NCI-H1092 (cell line): Measurements from ENCODE around the gene MAPRE3.
A peak's percentile ranks its signal among the peaks of the same experiment; 100 is the strongest.

ENCODE experiments used
- DNase-seq: peaks from one replicate; lab custom pipeline; 2025; lab: John Stamatoyannopoulos, UW

MAPRE3 gene

DNA sequence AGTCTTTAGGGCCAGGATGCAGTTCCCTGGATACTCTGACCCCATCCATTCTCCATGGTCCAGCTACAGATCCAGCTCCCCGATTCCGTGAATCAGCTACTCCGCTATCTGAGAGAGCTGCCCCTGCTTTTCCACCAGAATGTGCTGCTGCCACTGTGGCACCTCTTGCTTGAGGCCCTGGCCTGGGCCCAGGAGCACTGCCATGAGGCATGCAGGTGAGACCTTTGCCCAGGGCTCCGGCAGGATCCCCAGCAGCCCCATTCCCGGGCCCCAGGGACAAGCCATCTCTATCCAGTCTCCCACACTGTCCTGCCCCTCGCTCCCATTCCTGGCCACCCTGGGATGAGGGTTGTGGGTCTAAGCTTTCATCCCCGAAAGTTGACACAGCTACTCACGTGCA, 69.8 kb downstream of the MAPRE3 start:
- DNase-seq: no peak

DNA sequence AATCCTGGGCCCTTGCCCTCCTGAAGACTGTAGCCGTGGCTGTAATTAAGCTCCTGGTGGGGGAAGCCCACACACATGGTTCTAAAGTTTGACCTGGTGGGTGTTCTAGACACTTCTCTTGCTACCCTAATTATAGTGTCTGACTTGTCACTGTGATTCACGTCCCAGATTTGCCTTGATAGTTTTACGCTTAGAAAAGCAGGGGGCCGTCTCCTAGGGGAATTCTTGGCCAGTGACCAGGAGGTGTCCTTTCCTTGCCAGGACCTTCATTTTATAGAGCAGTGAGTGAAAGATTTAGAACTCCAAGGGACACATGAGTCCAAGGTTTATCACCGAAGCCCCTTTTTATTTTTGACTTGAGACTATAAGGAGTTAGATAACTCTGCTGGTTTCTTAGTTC, 71.3 kb downstream of the MAPRE3 start:
- DNase-seq: no peak

DNA sequence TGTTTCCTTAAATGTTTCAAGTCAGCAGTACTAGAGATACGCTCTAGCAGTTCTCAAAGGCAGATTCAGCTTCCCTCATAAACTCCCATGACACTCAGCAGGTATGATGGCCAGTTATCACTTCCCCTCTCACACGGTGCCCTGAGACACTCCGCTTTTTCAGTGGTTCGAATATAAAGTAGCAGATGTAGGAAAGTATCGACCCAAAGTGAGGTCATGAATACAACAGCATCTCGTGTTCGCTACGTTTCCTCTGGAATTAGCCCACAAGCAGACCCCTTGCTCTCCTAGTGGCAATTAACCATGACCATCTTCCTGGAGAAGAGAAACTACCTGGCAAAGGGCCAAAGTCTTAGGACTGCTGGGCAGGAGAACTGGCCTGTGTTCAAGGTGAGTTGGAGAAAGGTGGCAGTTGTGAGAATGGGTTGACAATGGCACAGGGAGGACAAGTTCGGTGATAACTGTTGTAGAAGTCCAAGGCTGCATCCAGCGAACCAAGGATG, 71.8 kb downstream of the MAPRE3 start:
- DNase-seq: no peak

DNA sequence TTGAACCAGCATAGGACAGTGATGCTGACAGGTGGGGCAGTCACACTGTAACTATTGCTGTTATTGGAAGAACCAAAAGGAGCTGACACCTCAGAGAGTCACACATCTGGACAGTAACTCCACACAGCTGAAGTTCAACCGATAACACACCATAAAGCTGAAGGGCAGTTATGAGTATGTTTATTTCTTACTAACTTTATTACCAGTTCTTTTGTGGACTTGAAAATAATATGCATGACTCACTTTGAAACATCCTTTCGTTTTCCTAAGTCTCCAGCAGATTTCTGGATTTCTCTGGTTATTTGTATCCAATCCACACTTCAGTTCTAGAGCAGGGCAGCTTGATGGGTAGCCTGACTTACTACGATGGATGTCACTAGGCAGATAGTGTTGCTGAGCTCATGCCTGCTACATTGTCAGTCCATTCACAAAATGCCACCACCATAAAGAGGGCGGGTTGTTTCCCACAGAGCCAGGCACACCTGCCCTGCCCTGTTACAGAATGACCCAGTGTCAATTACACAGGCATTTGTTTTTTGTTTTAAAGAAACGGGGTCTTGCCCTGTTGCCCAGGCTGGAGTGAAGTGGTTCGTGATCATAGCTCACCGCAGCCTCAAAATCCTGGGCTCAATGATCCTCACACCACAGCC, 72.7 kb downstream of the MAPRE3 start:
- DNase-seq: no peak

DNA sequence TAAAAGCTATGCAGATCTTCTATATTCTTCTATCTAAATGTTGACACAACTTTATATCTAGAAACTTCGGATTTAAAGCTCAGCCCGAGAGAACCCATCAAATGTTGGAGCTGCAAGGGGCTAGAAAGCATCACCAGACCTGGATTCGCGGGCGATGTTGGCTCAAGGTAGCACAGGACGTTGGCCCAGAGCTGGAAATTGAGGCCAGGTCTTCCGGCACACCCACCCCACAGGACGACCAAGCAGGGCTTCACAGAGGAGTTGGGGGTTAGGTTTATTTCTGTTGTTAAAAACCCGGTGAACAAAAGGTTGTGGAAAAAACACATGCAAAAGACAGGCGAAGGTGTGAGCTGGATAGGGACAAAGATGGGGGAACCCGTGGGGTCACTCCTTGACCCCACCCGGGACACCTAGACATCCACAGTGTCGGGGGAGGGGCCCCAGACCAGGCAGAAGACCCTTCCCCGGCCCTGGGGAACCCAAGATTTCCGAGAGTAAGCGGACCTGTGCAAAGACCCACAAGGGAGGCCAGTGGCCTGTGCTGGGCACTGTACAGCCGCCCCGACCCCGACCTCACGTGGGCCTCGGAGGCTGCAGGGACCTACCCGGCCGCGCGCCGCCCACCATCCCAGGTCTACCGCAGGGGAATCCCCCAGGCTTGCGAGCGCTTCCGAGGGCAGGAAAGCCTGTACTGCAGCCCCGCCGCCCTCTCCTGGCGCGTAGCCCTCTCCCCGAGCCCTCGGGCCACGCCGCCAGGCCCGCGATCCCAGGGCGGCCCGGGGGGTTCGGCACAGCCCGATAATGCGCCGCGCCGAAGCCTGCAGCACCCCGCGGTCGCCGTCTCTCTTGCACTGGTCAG, 79.2 kb downstream of the MAPRE3 start:
- DNase-seq: no peak

DNA sequence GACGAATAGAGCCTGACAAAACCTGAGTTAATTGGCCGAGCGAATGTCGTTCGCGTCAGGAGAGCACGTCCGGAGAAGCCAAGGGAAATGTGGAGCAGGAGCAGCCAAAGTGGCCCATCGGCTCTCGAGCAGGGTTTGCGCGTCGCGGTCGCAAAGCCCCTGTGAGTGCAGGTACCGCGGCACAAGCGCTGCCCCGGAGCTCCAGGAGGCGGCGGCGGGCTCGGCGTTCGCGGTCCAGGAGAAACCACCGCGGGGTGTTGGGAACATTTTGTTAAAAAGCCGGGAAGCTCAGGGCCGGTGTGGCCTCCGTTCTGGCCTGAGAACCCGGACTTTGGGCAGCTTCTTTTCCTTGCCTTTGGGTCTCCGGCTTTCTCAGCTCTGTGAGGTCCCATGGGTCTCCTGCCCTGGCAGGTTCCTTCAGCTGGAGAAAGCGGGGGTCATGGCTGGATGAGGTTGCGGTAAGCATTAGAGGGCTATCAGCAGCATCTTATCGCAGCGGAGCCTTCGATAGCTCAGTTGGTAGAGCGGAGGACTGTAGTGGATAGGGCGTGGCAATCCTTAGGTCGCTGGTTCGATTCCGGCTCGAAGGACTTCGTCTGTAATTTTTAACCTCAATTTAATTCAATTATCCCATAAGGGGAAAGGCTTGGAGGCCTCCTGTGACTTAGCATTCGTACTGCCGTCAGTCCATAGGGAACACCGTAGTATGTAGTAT, 80.0 kb downstream of the MAPRE3 start:
- peak; percentile 83 for DNase-seq

DNA sequence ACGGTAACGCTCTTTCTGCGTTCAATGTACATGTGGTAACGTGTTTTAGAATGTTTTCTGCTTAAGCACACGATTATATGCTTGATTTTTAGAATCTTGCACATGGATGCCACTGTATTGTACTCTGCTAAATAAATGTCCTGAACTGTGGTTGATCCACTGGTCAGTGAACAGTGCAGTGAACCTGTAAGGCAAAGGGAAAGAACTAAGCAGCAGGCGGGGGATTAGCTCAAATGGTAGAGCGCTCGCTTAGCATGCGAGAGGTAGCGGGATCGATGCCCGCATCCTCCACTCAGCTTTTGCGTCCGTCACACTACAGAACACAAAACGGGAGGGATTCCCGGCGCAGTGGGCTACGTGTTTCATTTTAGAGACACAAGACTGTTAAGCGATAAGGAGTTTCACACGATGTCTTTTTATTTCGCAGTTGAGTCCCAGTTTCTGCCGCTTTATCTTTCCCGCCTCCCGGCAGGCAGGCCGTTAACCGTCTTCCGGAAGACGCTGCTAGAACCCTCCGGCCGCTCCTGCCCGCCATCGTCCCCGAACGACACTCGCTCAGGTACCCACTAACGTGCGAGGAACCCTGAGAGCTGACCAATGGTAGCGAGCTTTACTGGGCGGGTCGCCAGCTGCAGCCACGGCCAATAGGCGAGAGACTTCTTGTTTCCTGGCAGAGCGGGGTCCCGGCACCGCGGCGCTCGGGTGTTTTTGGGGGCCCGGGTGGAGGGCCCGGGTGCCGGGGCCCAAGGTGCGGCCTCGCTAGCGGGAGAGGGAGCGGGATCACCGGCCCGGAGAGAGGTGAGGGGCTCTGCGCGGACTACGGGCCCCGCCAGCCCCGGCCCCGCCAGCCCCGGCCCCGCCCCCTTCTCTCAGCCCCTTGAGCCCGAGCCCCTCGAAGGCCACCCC, 80.8 kb downstream of the MAPRE3 start, which contains the start of gene AGBL5:
AGBL5 (plus strand) TSS at position 673 of the 906 bp plus-strand sequence. CDS start 1,291 bp downstream, outside the sequence.
- DNase-seq: peak; percentile 84

DNA sequence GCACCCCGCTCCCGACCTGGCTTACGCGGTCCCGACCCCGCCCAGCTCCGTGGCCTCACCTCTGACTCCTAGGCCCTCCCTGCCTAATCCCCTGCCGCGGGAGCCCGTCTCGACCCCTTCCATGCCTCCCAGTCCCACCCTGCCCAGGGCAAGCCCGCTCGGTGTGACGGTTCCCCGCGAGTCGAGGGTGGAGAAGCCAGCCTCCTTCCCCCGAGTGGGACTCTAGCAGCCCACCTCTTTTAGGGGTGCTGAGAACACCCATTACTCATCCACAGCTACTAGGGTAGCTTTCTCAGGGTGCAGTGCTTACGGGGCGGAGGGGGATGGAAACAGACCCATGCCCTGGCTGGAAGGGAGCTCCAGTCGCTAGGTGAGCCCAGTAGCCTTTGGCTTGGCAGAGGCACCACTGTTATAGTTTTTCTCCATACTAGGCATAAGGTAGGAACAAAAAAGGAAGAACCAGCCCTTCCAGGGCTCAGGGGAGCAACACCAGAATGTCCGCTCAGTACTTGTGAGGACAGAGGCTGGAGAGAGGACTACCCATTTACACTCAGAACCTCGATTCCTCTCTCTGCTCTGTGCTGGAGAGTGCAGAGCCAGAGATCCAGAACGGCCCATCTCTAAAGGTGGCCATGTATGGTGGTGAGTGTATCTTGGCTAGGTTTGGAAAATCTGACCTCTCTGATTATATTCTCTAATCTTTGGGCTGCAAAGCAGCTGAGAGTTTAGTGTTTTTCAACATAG, 81.6 kb downstream of the MAPRE3 start:
- DNase-seq: no peak

DNA sequence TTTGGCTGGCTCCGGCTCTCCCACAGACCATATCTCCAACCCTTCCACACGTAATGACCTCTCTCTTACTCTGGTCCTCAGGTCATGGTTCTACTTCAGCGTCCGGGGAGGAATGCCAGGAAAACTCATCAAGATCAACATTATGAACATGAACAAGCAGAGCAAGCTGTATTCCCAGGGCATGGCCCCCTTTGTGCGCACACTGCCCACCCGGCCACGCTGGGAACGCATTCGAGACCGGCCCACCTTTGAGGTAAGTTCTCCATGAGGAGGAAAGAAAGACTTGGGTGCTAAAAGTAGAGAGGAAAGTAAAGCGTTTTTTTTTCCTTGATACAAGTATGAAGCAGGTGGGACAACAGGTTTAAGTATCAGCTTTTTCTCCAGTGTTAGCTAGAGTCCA, 82.9 kb downstream of the MAPRE3 start:
- no peak for DNase-seq

DNA sequence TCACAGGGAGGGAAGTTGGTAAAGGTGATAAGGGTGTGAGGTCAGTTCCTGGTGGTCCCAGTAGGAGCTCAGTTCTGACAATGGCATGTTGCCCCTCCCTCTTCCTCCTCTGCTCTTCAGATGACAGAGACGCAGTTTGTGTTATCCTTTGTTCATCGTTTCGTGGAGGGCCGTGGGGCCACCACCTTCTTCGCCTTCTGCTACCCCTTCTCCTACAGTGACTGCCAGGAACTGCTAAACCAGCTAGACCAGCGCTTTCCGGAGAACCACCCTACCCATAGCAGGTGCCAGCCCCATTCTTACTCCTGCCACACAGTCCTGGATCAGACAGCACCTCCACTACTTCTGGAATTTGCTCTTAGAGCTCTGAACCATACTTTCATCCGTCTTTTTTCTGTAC, 83.3 kb downstream of the MAPRE3 start:
- no peak for DNase-seq

DNA sequence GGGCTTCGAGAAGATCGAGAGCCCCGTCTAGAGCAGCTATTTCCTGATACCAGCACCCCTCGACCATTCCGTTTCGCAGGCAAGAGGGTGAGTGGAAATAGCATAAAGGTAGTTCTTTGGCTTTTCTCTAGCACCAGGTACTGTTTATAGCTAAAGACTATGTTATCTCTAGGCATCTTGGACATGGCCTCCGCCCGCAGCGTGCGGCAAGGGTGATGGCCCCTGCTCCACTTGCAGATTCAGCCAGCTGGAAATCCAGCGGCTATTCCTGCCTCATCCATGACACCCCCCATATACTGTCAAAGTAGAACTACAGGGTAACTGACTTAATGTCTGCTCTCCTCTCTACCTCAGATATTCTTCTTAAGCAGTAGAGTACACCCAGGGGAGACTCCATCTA, 84.3 kb downstream of the MAPRE3 start:
- DNase-seq: no peak

DNA sequence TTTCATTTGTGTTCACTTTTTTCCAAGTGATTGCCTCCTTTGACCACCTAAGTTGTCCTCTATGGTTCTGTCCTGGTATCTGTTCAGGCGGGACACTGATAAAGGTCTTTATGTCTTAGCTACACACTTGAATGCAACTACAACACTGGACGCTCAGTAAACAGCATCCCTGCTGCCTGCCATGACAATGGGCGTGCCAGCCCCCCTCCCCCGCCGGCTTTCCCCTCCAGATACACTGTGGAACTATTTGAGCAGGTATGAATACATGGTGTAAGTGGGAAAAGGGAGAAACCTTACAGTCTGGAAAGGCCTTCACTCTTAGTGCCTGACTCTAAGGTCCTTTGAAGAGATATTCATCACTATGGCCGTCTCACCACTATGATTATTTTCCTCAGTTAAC, 86.7 kb downstream of the MAPRE3 start:
- no peak for DNase-seq

DNA sequence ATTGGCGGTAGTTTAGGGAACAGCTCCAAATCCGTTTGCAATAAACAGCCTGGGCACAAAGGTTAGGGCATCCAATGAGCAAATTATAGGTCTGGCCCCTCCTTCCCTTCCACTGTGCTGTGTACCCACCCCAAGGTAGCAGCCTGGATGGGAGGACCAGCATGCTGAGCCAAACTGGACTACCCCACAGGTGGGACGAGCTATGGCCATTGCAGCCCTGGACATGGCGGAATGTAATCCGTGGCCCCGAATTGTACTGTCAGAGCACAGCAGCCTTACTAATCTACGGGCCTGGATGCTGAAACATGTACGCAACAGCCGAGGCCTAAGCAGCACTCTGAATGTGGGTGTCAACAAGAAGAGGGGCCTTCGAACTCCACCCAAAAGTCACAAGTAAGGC, 87.8 kb downstream of the MAPRE3 start:
- no peak for DNase-seq

DNA sequence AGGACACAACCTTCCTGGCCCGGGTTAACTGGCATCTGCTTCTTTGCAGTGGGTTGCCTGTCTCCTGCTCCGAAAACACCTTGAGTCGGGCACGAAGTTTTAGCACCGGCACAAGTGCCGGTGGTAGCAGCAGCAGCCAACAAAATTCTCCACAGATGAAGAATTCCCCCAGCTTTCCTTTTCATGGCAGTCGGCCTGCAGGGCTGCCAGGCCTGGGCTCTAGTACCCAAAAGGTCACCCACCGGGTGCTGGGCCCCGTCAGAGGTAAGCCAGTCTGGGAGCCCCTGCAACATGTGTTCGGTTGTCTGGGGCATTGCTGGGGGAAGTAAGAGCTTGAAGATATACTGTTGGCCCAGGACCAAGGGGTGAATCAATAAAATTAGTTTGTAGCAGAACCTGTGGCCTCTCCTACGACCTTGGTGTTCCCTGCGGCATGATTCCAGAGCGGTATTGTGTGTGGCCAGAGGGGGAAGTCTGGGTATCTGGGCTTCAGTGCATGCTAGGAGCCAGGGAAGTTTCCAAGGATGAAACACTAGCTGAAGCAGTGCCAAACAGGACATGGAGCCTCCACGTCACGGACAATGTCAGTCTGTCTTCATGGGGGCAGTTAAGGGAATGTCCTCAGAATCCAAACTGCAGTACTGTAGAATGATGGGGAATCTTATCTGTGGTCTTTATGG, 88.8 kb downstream of the MAPRE3 start:
- DNase-seq: no peak

DNA sequence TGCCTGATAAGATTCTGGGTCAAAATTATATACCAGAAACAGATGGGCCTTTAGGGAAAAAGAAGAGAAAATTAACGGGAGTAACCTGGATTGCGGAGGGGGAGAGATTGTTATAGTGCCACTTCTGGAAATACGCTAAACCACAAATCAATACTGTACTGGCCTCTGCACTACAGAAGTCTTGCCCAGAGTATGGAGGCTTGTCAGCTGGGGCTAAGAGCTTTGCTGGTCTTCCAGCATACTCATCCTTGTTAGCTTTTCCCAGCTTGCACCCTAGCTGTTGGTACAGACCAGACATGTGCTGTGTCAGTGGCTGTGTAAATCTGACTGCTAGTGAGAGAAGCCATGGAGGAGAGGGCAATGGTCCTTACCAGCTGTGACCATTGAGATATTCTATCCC, 89.9 kb downstream of the MAPRE3 start:
- DNase-seq: no peak

DNA sequence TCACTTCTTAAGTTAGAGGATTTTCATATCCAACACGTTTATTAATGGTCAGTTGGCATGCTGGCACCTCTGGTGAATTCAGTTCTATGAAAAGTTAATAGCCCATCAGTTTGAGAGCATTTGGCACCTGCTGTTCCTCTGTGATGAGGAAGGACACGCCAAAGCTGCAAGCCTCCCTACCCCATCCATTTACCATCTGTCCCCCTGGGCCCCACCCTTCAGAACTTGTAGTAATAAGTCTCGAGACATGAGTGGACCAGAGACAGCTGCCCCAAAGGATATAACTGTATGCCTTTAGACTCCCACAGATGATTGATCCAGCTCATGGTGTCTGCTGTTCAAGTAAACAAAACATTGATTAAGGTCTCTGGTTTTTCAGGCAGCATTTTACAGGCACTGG, 94.7 kb downstream of the MAPRE3 start:
- no peak for DNase-seq

DNA sequence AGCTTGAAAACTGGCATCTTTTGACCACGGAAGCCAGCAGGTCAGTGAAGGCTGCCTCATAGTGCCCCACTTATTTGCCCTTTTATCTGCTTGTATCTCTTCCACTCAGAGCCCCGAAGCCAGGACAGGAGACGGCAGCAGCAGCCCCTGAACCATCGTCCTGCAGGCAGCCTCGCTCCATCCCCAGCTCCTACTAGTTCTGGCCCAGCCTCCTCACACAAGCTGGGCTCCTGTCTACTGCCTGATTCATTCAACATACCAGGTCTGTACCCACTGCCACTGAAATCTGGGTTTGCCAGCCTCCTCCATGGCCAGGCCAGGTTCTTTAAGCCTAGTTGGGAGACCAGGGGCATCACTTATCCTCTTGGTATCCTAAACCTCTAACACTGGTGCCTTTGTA, 96.9 kb downstream of the MAPRE3 start:
- DNase-seq: no peak

DNA sequence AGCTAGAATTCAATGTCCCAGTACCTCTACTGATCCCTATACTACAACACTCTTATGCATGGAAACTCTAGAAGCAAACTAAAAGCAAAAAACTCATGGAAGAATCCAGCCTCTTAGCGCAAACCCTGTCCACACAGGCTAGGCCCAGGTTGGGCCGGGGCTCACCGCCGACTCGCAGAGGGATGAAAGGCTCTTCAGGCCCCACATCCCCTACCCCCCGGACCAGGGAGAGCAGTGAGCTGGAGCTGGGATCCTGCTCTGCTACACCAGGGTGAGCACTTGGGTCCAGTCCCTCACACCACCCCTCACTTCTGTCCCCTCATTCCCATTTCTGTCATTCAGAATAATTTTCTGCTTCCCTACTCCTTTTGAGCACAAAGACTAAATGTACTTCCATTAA, 99.0 kb downstream of the MAPRE3 start:
- DNase-seq: no peak

DNA sequence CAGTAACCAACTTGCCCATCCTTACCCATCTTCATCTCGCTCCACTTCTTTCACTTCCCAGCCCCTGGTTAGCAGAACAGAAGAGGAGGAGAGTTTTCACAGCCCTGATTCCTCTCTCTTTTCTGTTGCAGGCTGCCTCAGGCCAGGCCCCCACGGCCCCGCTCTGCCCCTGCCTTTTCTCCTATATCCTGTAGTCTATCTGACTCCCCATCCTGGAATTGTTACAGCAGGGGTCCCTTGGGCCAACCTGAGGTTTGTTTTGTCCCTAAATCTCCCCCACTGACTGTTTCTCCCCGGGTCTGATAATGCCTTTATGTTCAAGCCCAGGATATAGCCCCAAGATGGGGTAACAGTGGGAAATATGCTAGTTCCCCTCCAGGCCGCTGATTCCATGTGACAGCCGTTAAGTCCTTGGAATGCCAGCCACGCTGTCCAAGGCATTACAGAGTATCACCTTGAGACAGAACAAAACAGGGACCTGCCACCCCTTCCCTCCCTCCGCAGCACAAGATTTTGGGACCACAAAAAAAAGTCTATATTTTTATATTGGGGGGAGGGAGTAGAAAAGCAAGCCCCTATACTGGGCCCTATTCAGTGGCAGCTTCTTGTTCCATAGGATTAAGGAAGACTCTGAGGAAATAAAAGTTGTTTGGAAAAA, 99.7 kb downstream of the MAPRE3 start:
- DNase-seq: no peak
